Stimulated activated CD4-positive, alpha-beta T cell treated with anti-CD3 and anti-CD28 coated beads, Interleukin-2, amount 100 ng/mL, for 48 hours (primary cell): ENCODE measurements around the gene ECEL1.
"Not testable (repeated sequence)": the region's sequence is repeated elsewhere in the genome, so short reads cannot be mapped to it uniquely, and the experiment has no call there.

ENCODE experiments used
- DNase-seq, 2 donors: peaks; one replicate each; pipeline ENCODE4 v3.0.0-alpha.2; 2020

ECEL1 gene

GRCh38 chr2:232487385-232488096 lies at the start of gene ECEL1:
TSS of gene ECEL1 (minus strand) at chr2:232487834. CDS start at chr2:232486653, 1,181 bp downstream.
- DNase-seq, result no peak

GRCh38 chr2:232537079-232537478 lies 49.4 kb upstream of the ECEL1 start:
- no peak for DNase-seq

- DNase-seq, result no peak
Observed at GRCh38 chr2:232535761-232536530, 48.3 kb upstream of the ECEL1 start.

- DNase-seq, result no peak
Observed at GRCh38 chr2:232534940-232535651, 47.5 kb upstream of the ECEL1 start.

- no peak for DNase-seq
Observed at GRCh38 chr2:232533944-232534710, 46.5 kb upstream of the ECEL1 start.

- not testable (repeated sequence) for DNase-seq
Observed at GRCh38 chr2:232532821-232533220, 45.2 kb upstream of the ECEL1 start.

GRCh38 chr2:232532419-232532818 lies 44.8 kb upstream of the ECEL1 start:
- no peak for DNase-seq

- no peak for DNase-seq
Observed at GRCh38 chr2:232530626-232531260, 43.1 kb upstream of the ECEL1 start.

GRCh38 chr2:232529806-232530547 lies 42.3 kb upstream of the ECEL1 start:
- DNase-seq, result no peak

GRCh38 chr2:232528746-232529460 lies 41.3 kb upstream of the ECEL1 start:
- DNase-seq, result no peak

GRCh38 chr2:232527905-232528470 lies 40.4 kb upstream of the ECEL1 start:
- no peak for DNase-seq

GRCh38 chr2:232526372-232526941 lies 38.8 kb upstream of the ECEL1 start:
- no peak for DNase-seq

- DNase-seq, result no peak
Observed at GRCh38 chr2:232525791-232526371, 38.2 kb upstream of the ECEL1 start, which contains the start of gene CHRND. TSS of gene CHRND (plus strand) at chr2:232526160. CDS start at chr2:232526216, 56 bp downstream.

- no peak for DNase-seq
Observed at GRCh38 chr2:232525199-232525598, 37.6 kb upstream of the ECEL1 start.

- no peak for DNase-seq
Observed at GRCh38 chr2:232524771-232525170, 37.1 kb upstream of the ECEL1 start.

- DNase-seq, result peak in 1 of 2 donors; percentile 32
Observed at GRCh38 chr2:232523682-232524597, 36.3 kb upstream of the ECEL1 start.

GRCh38 chr2:232523402-232523681 lies 35.7 kb upstream of the ECEL1 start:
- DNase-seq, result no peak

- no peak for DNase-seq
Observed at GRCh38 chr2:232522623-232523401, 35.2 kb upstream of the ECEL1 start.
